Thyroid gland (tissue), 4 donors: ENCODE measurements around the gene ADO.

Experiments
- POLR2A ChIP-seq, 2 donors: fragments of 450-650 bp; IDR thresholded peaks; one replicate each; pipeline ENCODE4 v1.6.1; 2017; ENCODE audit warnings: antibody characterized with exemption in 2 of 2, mild to moderate bottlenecking in 2 of 2, moderate library complexity in 1 of 2
- TF ChIP-seq, protein P1 (sequence below), 6 experiments: fragments of 200-600 bp in 3 of 6; fragments of 450-650 bp in 3 of 6; sonication (generic) in 3 of 6; IDR thresholded peaks; one replicate each; pipeline ENCODE4 v1.5.1; 2016 to 2019; ENCODE audit warnings: antibody characterized with exemption in 6 of 6, mild to moderate bottlenecking in 2 of 6, inconsistent platforms in 1 of 6, moderate library complexity in 1 of 6

GRCh38 chr10:62819141-62819920, 14.8 kb downstream of the ADO start:
- TF ChIP-seq, protein P1, sequence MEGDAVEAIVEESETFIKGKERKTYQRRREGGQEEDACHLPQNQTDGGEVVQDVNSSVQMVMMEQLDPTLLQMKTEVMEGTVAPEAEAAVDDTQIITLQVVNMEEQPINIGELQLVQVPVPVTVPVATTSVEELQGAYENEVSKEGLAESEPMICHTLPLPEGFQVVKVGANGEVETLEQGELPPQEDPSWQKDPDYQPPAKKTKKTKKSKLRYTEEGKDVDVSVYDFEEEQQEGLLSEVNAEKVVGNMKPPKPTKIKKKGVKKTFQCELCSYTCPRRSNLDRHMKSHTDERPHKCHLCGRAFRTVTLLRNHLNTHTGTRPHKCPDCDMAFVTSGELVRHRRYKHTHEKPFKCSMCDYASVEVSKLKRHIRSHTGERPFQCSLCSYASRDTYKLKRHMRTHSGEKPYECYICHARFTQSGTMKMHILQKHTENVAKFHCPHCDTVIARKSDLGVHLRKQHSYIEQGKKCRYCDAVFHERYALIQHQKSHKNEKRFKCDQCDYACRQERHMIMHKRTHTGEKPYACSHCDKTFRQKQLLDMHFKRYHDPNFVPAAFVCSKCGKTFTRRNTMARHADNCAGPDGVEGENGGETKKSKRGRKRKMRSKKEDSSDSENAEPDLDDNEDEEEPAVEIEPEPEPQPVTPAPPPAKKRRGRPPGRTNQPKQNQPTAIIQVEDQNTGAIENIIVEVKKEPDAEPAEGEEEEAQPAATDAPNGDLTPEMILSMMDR (IDR thresholded peaks at IDR 0.05) = no peak
- no peak for TF ChIP-seq POLR2A (IDR thresholded peaks at IDR 0.05)
